K562 treated with DMSO at 1 percent for 12 hours (cell line): ENCODE results near the gene HES2. TPM values are rescaled to one million over a fixed set of nuclear protein-coding genes. Genes with fewer than 3 reads are reported as not detected.

Experiments used
- total RNA-seq: library from RNA; unstranded; fragments of 300-600 nt; gene quantifications from 2 replicates; pipeline ENCODE4 v1.2.3, GENCODE V29; 2022; ENCODE audit not compliant: insufficient read depth

Gene HES2, protein sequence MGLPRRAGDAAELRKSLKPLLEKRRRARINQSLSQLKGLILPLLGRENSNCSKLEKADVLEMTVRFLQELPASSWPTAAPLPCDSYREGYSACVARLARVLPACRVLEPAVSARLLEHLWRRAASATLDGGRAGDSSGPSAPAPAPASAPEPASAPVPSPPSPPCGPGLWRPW
- total RNA-seq, result not detected in 2 replicates

DNA sequence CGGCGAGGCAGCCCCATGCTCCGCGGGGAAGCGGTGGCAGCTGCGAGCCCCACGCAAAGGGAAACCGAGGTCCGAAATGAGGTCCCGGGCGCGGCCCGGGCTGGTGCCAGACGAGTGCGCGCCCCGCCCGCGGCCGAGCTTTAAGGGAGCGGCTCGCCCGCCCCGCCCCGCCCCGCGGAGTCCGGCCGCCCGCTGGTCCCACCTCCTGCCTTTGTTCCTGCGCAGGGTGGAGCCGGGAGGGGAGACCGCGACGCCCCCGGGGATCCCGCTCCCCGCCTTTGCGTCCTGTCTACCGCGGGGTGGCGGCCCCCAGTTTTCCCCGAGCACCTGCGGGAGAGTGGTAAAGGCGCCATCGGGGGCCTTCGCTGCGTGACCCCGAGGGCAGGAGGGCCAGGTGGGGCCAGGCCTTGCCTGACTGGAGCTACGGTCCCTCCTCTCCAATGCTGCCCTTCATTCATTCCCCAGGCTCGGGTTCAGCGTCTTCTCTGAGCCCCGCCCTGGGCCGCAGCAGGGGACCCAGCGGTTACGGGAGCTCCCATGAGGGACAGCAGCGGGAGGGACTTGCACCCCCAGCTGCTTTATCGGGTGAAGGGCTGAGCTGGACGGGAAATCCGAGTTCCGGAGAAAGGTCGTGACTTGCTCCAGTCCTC is at the start of gene HES2:
HES2 (minus strand) TSS at position 116 of the 650 bp plus-strand sequence; CDS start at position 17, 99 bp downstream.

DNA sequence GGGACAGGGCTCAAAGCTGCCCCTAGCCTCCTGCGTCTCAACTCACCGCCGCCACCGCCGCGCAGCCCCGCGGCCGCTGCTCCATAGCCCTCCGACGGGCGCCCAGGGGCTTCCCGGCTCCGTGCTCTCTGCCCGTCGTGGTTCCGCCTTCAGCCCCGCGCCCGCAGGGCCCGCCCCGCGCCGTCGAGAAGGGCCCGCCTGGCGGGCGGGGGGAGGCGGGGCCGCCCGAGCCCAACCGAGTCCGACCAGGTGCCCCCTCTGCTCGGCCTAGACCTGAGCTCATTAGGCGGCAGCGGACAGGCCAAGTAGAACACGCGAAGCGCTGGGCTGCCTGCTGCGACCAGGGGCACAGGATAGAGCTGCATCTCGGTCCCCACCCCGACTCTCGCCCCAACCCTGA is 46.3 kb upstream of the HES2 start, which contains the start of gene TNFRSF25:
TNFRSF25 (minus strand) TSS at position 151 of the 400 bp plus-strand sequence; CDS start at position 85, 66 bp downstream.

DNA sequence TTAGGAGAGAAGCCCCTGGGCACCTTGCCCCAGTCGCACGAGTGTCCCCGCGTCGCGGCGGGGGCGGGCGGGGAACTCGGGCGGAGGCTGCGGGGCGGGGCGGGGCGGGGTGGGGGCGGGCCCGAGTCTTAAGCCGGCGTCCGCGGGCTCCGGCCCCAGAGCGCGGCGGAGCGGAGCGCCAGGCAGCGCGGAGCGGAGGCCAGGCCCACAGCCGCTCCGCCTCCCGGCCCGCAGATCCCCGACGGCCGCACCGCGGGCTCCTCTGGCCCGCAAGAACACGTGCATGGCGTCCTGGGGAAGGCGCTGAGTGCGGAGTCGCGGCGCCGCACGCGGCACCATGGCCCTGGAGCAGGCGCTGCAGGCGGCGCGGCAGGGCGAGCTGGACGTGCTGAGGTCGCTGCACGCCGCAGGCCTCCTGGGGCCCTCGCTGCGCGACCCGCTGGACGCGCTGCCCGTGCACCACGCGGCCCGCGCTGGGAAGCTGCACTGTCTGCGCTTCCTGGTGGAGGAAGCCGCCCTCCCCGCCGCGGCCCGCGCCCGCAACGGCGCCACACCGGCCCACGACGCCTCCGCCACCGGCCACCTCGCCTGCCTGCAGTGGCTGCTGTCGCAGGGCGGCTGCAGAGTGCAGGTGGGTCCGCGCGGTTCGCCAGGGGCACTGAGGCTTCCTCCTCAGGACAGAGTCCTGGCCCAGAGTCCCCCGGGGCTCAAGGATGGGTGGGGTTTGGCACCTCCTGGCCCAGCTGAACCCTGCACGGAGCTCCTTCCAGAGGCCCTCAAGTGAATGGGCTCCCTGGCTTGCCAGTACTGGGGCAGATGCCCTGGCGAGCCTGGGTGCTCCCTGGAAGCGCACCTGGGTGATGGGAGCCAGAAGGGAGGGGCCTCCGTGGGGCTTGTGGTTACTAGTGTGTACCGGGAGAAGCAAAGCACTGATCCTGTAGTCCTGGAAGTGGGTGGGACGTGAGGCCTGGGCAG is 5.2 kb upstream of the HES2 start, which contains the start of gene ESPN:
ESPN (plus strand) TSS at position 158 of the 975 bp plus-strand sequence; CDS start at position 338, 180 bp downstream.

DNA sequence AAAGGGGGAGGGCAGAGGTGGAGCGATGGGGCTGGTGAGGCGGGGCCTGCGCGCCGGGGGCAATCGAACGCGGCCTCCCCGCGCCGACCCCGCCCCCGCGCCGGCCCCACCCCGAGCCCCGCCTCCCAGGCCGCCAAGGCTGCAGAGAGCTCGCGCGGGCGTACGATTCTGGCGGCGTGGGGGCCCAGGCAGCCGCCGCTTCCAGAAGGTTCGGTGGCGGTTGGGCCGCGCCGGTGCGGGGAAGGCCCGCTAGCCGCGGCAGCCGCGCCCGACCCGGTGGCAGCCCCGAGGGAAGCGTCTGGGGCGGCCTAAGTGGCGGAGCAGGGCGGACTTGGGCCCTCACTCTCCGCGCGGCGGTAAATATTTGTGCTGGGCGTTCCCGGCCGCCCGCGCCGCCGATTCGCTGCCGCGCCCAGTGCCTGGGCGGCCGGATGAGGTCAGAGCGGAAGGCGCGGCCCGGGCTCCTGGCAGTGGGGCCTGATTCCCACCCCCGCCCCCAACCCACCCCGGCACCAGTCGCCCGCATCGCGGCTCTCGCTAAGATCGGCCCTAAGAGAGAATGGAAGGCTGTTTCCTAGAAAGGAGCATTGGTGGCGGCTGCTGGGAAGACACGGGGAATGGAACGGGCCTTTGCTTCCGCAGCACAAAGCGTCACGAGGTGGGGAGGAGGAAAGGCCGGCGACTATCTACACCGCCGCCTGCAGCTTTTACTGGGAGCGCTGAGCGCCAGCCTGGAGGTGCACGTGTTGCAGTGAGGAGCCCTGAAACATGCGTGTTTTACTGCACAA is 26.1 kb downstream of the HES2 start, which contains the start of gene ACOT7:
ACOT7 (minus strand) TSS at position 368 of the 788 bp plus-strand sequence. CDS start 368 bp downstream, outside the sequence.

Other genes with a start within 250 kb of the HES2 start
- 0.13 and 0.51 TPM in 2 replicates for gene CHD5, start 239.6 kb downstream of the HES2 start, total RNA-seq
- 409 and 754 TPM in 2 replicates for gene RPL22, start 220.3 kb downstream of the HES2 start, total RNA-seq
- 3.5 and 7.6 TPM in 2 replicates for gene RNF207, start 213.8 kb downstream of the HES2 start, total RNA-seq
- gene ICMT, start 184.0 kb downstream of the HES2 start, total RNA-seq, result 30.3 and 74.7 TPM in 2 replicates
- not detected in 2 replicates for gene HES3, start 175.7 kb downstream of the HES2 start, total RNA-seq
- 0.93 and 2.1 TPM in 2 replicates for gene GPR153, start 158.8 kb downstream of the HES2 start, total RNA-seq
- 56.8 and 68.8 TPM in 2 replicates for gene ACOT7, start 26.2 kb downstream of the HES2 start, total RNA-seq
- 2.8 and 4.0 TPM in 2 replicates for gene ESPN, start 4.9 kb upstream of the HES2 start, total RNA-seq
- not detected in 2 replicates for gene TNFRSF25, start 46.3 kb upstream of the HES2 start, total RNA-seq
- not detected in 2 replicates for gene PLEKHG5, start 71.7 kb upstream of the HES2 start, total RNA-seq
- 5.4 and 15.3 TPM in 2 replicates for gene NOL9, start 134.6 kb upstream of the HES2 start, total RNA-seq
- not detected in 2 replicates for gene TAS1R1, start 135.4 kb upstream of the HES2 start, total RNA-seq
- 42.2 and 78.2 TPM in 2 replicates for gene ZBTB48, start 160.1 kb upstream of the HES2 start, total RNA-seq
- gene KLHL21, start 182.9 kb upstream of the HES2 start, total RNA-seq, result 47.2 and 84.7 TPM in 2 replicates
- gene PHF13, start 193.8 kb upstream of the HES2 start, total RNA-seq, result 11.2 and 27.4 TPM in 2 replicates
- 36.0 and 55.4 TPM in 2 replicates for gene THAP3, start 204.9 kb upstream of the HES2 start, total RNA-seq